ENCODE results near the gene ZNF765.
"Not testable (repeated sequence)": the region's sequence is repeated elsewhere in the genome, so short reads cannot be mapped to it uniquely, and the experiment has no call there.

Gene ZNF765

GRCh38 chr19:53423074-53423473 is 28.1 kb downstream of the ZNF765 start:
- DNase-seq, result not testable (repeated sequence)

GRCh38 chr19:53423680-53424079 is 28.7 kb downstream of the ZNF765 start:
- DNase-seq, result peak; percentile 1

- no peak for DNase-seq
Observed at GRCh38 chr19:53424968-53425597, 30.1 kb downstream of the ZNF765 start.

DNA sequence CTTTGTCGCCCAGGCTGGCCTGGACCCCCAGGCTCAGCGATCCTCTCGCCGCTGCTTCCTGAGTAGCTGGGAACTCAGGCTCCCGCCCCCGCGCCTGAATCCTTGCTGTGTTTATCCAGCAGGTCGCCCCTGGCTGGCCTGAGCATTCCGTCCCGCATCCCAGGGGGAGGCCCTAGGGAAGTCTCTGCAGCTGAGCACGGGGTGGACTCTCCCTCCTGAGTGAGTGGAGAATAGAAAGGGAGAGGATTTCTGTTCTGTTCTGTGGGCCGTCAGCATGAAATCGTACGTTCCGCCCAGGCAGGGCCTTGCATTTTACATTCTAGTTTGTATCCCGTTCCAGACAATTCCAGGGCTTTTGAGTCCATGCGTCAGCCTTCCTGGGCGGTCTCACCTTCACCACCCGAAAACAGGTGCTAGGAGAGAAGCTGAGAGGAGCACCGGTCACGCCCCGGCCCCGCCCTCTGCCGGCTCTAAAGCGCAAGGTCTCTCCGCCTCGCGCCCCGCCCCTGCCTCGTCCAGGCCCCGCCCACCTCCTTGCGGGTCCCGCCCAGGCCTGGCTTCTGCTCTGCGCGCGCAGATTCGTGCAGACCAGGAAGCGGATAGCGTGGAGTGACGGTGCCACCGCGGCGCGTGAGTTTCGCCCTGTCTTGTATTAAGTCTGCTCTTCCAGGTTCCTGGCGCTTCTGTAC is 36.6 kb downstream of the ZNF765 start, which contains the start of gene ZNF761:
Gene ZNF761 (plus strand): TSS at position 586 of the 689 bp plus-strand sequence. CDS start 15,285 bp downstream, outside the sequence.
- DNase-seq, result peak; percentile 87

GRCh38 chr19:53432088-53432661 is 37.2 kb downstream of the ZNF765 start:
- DNase-seq, result peak; percentile 1

- DNase-seq, result not testable (repeated sequence)
Observed at GRCh38 chr19:53443809-53444208, 48.9 kb downstream of the ZNF765 start.

GRCh38 chr19:53447196-53447595 is 52.2 kb downstream of the ZNF765 start:
- not testable (repeated sequence) for DNase-seq

GRCh38 chr19:53455828-53456227 is 60.9 kb downstream of the ZNF765 start:
- no peak for DNase-seq

GRCh38 chr19:53460131-53460721 is 65.3 kb downstream of the ZNF765 start:
- not testable (repeated sequence) for DNase-seq

DNA sequence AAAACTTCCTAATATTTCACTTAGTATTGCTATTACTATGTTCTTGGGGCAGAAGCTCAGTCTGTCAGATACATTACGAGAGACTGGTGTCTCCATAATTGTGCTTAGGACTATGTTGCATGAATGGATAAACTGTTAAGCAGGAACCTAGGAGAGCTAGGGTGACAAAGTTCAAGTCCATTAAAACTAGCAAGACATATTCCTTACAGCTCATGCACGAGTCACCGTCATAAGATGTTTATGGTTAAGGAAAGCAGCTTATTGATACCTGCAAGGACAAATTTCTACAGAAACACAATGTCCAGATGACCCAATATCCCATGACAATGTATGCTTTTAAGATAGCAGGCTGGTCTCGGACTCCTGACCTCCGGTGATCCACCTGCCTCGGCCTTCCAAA is 66.9 kb downstream of the ZNF765 start:
- no peak for DNase-seq

GRCh38 chr19:53462861-53463260 is 67.9 kb downstream of the ZNF765 start:
- DNase-seq, result no peak

- no peak for DNase-seq
Observed at GRCh38 chr19:53463263-53463662, 68.3 kb downstream of the ZNF765 start.

GRCh38 chr19:53466726-53467484 is 72.0 kb downstream of the ZNF765 start:
- DNase-seq, result no peak

GRCh38 chr19:53467485-53468262 is 72.7 kb downstream of the ZNF765 start, which contains the start of gene ZNF813:
TSS of gene ZNF813 (plus strand) at chr19:53467733. CDS start at chr19:53483823, 16,090 bp downstream.
- peak; percentile 70 for DNase-seq

DNA sequence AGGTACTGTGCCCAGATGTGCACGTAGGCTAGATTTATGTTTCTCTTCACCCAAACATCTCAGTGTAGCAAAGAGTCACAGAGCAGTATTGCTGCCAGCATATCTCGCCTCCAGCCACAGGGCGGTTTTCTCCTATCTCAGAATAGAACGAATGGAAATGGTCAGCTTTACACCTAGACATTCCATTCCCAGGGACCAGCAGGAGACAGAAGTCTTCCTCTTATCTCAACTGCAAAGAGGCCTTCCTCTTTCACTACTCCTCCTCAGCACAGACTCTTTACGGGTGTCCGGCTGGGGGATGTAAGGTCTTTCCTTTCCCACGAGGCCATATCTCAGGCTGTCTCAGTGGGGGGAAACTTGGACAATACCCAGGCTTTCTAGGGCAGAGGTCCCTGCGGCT is 73.7 kb downstream of the ZNF765 start:
- not testable (repeated sequence) for DNase-seq

GRCh38 chr19:53471916-53472315 is 77.0 kb downstream of the ZNF765 start:
- DNase-seq, result no peak

- DNase-seq, result not testable (repeated sequence)
Observed at GRCh38 chr19:53474832-53475231, 79.9 kb downstream of the ZNF765 start.

DNA sequence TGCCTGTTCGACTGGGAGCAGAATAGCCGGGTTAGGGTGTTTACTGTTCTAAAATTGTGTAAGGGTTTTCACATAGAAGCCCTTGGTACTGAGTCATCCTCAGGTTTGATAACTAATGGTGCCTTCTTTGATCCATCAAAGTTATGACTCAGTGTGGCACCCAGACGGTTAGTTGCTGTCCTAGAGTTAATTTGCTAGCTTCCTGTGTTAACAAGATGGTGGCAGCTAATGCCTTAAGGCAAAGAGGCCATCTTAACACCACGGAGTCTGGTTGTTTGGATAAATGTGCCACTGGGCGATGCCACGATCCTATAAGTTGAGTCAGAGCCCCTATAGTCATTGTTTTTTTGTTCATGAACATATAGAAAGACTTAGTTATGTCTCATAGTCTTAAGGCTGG is 80.5 kb downstream of the ZNF765 start:
- DNase-seq, result not testable (repeated sequence)
